Measurements from ENCODE around the gene DNASE1L3. TPM values are rescaled to one million over a fixed set of nuclear protein-coding genes. Genes with fewer than 3 reads are reported as not detected.

The DNASE1L3 gene
- total RNA-seq, 2 donors from 2014 or later = 1.4 to 2.3 TPM

DNA sequence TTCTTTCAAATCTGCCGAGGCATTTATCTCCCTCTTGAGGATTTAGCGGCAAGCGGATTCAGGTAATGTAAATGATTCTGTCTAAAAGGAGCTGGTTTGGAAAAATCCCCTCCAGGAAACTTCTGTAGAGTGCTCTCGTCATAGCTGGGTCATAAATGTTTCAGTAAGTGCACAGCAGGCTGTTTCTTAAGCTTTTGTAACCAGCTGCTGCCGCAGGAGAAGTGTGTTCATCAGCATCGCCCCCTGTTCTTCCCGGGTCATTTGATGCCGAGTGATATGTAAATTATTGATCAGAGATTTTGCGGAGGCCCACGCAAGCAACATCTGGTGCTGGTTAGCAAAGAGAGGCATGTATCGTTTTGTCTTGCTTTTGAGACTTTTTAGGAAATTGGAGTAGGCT, 53.1 kb downstream of the DNASE1L3 start:
- H3K9me3 ChIP-seq = no peaks in the 10 kb centered on the region
- intact Hi-C loops (cut with DNase I) = no loop called here
- no peak for DNase-seq (ENCODE audit: low spot score)
- peaks cover 3 to 10% of the 10 kb centered on the region in 2 donors for H3K36me3 ChIP-seq
- no peaks in the 10 kb centered on the region for H3K27me3 ChIP-seq (replicated peaks; ENCODE audit: insufficient read depth)
- WGBS = 81% methylated on average over 11 of the region's 11 CpGs
- no peaks in the 10 kb centered on the region for H3K4me1 ChIP-seq (replicated peaks)
- TF ChIP-seq POLR2A (IDR thresholded peaks at IDR 0.05) (no peak), POLR2AphosphoS5 (IDR thresholded peaks at IDR 0.05) (no peak), CTCF (IDR thresholded peaks at IDR 0.05) (no peak)
- no peak overlapping the region for H3K4me3 ChIP-seq
- peak overlapping the region in 1 of 2 donors; percentile 83 for H3K27ac ChIP-seq

DNA sequence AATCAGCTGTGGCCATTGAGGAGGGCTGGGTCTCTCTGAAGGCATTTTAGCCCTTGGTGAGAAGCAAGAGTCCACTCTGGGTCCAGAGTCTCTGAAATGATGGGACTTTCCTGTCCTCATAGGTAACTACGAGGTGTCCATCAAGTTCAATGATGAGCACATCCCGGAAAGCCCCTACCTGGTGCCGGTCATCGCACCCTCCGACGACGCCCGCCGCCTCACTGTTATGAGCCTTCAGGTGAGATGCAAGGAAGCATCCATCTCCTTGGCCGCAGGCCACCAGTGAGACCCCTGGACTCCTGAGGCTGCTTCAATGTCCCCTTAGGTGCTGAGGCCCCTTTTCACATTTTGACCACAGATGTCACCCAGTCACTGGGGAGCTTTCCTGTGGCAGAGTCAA, 54.9 kb downstream of the DNASE1L3 start:
- H3K4me3 ChIP-seq = no peak overlapping the region
- no peaks in the 10 kb centered on the region for H3K4me1 ChIP-seq (replicated peaks)
- no peaks in the 10 kb centered on the region for H3K27me3 ChIP-seq (replicated peaks; ENCODE audit: insufficient read depth)
- H3K36me3 ChIP-seq = peaks cover 3 to 11% of the 10 kb centered on the region in 2 donors
- H3K9me3 ChIP-seq = no peaks in the 10 kb centered on the region
- no peak for TF ChIP-seq POLR2A (IDR thresholded peaks at IDR 0.05)
- TF ChIP-seq POLR2AphosphoS5 (IDR thresholded peaks at IDR 0.05) = no peak
- TF ChIP-seq CTCF (IDR thresholded peaks at IDR 0.05) = no peak
- DNase-seq (ENCODE audit: low spot score) = no peak
- peak overlapping the region in 1 of 2 donors; percentile 83 for H3K27ac ChIP-seq
- intact Hi-C loops (cut with DNase I) = no loop called here
- WGBS = 96% methylated on average over 10 of the region's 10 CpGs

DNA sequence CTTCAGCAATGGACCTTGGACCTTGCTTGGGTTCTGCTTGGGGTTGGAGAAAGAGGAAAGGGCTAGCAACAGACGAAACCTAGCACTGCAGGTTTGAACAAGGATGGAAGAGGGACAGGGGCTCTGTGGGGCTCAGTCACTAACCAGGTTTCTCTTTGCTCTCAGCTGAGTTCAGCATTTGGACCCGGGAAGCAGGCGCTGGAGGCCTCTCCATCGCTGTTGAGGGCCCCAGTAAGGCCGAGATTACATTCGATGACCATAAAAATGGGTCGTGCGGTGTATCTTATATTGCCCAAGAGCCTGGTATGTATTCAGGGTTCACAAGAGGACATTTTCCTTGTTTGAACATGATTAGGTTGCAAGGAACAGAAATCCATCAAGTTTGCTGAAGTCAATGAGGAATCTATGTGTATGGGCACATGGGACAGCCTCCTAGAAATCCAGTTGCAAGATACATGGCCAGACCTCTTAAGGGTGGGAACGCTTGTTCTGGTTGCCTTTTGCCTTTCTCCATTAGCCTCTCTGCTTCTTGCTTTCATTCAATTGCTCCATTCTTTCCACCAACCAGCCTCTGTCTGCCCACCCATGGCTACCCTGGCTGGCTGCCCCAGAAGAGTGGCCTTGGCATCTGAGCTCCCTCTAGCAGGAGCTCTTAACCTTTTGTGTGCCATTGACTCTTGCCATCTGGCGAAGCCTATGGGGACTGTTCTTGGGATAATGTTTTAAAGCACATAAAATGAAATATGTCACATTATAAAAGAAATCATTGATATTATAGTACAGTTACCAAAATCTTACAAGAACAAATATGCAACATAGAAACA, 55.9 kb downstream of the DNASE1L3 start:
- no peaks in the 10 kb centered on the region for H3K9me3 ChIP-seq
- H3K36me3 ChIP-seq = peaks cover 3 to 11% of the 10 kb centered on the region in 2 donors
- H3K27ac ChIP-seq = peak overlapping the region in 1 of 2 donors; percentile 46
- WGBS = 89% methylated on average over 10 of the region's 10 CpGs
- H3K4me1 ChIP-seq (replicated peaks) = peaks cover 3% of the 10 kb centered on the region
- DNase-seq (ENCODE audit: low spot score) = no peak
- intact Hi-C loops (cut with DNase I) = no loop called here
- H3K4me3 ChIP-seq = no peak overlapping the region
- TF ChIP-seq CTCF (IDR thresholded peaks at IDR 0.05) = no peak
- TF ChIP-seq POLR2A (IDR thresholded peaks at IDR 0.05) = no peak
- no peak for TF ChIP-seq POLR2AphosphoS5 (IDR thresholded peaks at IDR 0.05)
- no peaks in the 10 kb centered on the region for H3K27me3 ChIP-seq (replicated peaks; ENCODE audit: insufficient read depth)

DNA sequence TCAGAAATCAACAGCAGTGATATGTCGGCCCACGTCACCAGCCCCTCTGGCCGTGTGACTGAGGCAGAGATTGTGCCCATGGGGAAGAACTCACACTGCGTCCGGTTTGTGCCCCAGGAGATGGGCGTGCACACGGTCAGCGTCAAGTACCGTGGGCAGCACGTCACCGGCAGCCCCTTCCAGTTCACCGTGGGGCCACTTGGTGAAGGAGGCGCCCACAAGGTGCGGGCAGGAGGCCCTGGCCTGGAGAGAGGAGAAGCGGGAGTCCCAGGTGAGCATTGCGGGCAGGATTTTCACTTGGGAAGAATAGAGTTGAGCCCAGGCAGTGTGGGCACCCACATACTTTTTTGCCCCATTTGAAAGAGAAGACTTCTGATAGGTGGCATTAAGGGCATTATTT, 57.4 kb downstream of the DNASE1L3 start:
- 93% methylated on average over 16 of the region's 16 CpGs for WGBS
- H3K4me1 ChIP-seq (replicated peaks) = peaks cover 5% of the 10 kb centered on the region
- peaks cover 3 to 15% of the 10 kb centered on the region in 2 donors for H3K36me3 ChIP-seq
- H3K4me3 ChIP-seq = no peak overlapping the region
- intact Hi-C loops (cut with DNase I) = no loop called here
- DNase-seq (ENCODE audit: low spot score) = no peak
- TF ChIP-seq CTCF (IDR thresholded peaks at IDR 0.05) (no peak), POLR2A (IDR thresholded peaks at IDR 0.05) (no peak), POLR2AphosphoS5 (IDR thresholded peaks at IDR 0.05) (no peak)
- H3K27me3 ChIP-seq (replicated peaks; ENCODE audit: insufficient read depth) = no peaks in the 10 kb centered on the region
- no peaks in the 10 kb centered on the region for H3K9me3 ChIP-seq
- H3K27ac ChIP-seq = peak overlapping the region; percentile 7 to 88

All from prostate gland (tissue), 2 donors.